Dermis blood vessel endothelial cell (primary cell): ENCODE measurements around the gene MOCOS. TPM values are rescaled to one million over a fixed set of nuclear protein-coding genes. Genes with fewer than 3 reads are reported as not detected.

Source experiments
- DNase-seq: peaks from one replicate; pipeline ENCODE4 v3.0.0; 2010
- total RNA-seq: library from RNA; depleted of rRNA; stranded (reverse); fragments of >200 nt; gene quantifications from 2 replicates; pipeline ENCODE4 v1.2.3, GENCODE V29; 2014

The MOCOS gene
- total RNA-seq, 1 donor from 2014 or later: 0.34 TPM

- no peak for DNase-seq
Measured at GRCh38 chr18:36279001-36279400, 91.7 kb downstream of the MOCOS start.

GRCh38 chr18:36281936-36282335 lies 94.6 kb downstream of the MOCOS start:
- peak; percentile 5 for DNase-seq

- no peak for DNase-seq
Measured at GRCh38 chr18:36283448-36283847, 96.2 kb downstream of the MOCOS start.

GRCh38 chr18:36284268-36284667 lies 97.0 kb downstream of the MOCOS start:
- no peak for DNase-seq

GRCh38 chr18:36284671-36285295 lies 97.5 kb downstream of the MOCOS start:
- DNase-seq: peak; percentile 81

GRCh38 chr18:36287653-36288052 lies 100.4 kb downstream of the MOCOS start:
- no peak for DNase-seq

- no peak for DNase-seq
Measured at GRCh38 chr18:36288689-36289088, 101.4 kb downstream of the MOCOS start.

GRCh38 chr18:36294031-36294430 lies 106.7 kb downstream of the MOCOS start:
- DNase-seq: no peak

- DNase-seq: no peak
Measured at GRCh38 chr18:36295214-36295613, 107.9 kb downstream of the MOCOS start.

- no peak for DNase-seq
Measured at GRCh38 chr18:36295880-36296301, 108.6 kb downstream of the MOCOS start.

GRCh38 chr18:36296650-36297416 lies 109.5 kb downstream of the MOCOS start:
- peak; percentile 67 for DNase-seq

- peak; percentile 24 for DNase-seq
Measured at GRCh38 chr18:36297417-36298125, 110.3 kb downstream of the MOCOS start, which contains the start of gene FHOD3. Gene FHOD3 (plus strand): TSS chr18:36297713. CDS start chr18:36297836, 123 bp downstream.

- no peak for DNase-seq
Measured at GRCh38 chr18:36298126-36298741, 110.9 kb downstream of the MOCOS start.

- DNase-seq: no peak
Measured at GRCh38 chr18:36299015-36299414, 111.7 kb downstream of the MOCOS start.

- no peak for DNase-seq
Measured at GRCh38 chr18:36300211-36300610, 112.9 kb downstream of the MOCOS start.

GRCh38 chr18:36301884-36302283 lies 114.6 kb downstream of the MOCOS start:
- DNase-seq: no peak

- DNase-seq: no peak
Measured at GRCh38 chr18:36302676-36303075, 115.4 kb downstream of the MOCOS start.

- no peak for DNase-seq
Measured at GRCh38 chr18:36303211-36303844, 116.0 kb downstream of the MOCOS start.

- no peak for DNase-seq
Measured at GRCh38 chr18:36304723-36305122, 117.4 kb downstream of the MOCOS start.

- no peak for DNase-seq
Measured at GRCh38 chr18:36305375-36305774, 118.1 kb downstream of the MOCOS start.

GRCh38 chr18:36307513-36307912 lies 120.2 kb downstream of the MOCOS start:
- DNase-seq: no peak

GRCh38 chr18:36308711-36309435 lies 121.6 kb downstream of the MOCOS start:
- DNase-seq: peak; percentile 7
